Neural cell (in vitro differentiated cells): Measurements from ENCODE around the gene MRPS21. TPM values are rescaled to one million over a fixed set of nuclear protein-coding genes. Genes with fewer than 3 reads are reported as not detected.
"Not testable (repeated sequence)": the region's sequence is repeated elsewhere in the genome, so short reads cannot be mapped to it uniquely, and the experiment has no call there.

ENCODE experiments used
- H2AFZ ChIP-seq: fragments of 200-600, 300-800 bp; sonication (generic), shearing (Covaris generic); 2 replicates; pipeline ENCODE4 v1.6.0; 2014; ENCODE audit warnings: low read depth, mild to moderate bottlenecking, antibody characterized with exemption, low read length, moderate library complexity
- H3F3A ChIP-seq: fragments of 200-600 bp; shearing (Covaris generic); 2 replicates; pipeline ENCODE4 v1.6.1; 2016; ENCODE audit warnings: mild to moderate bottlenecking, moderate library complexity, mixed read lengths, antibody characterized with exemption, low read length; ENCODE audit not compliant: insufficient read depth, poor library complexity, severe bottlenecking
- H3K27ac ChIP-seq: fragments of 200-600, 300-800 bp; sonication (generic), shearing (Covaris generic); 2 replicates; pipeline ENCODE4 v1.5.1; 2014; ENCODE audit warnings: mild to moderate bottlenecking, low read length, moderate library complexity
- H3K27me3 ChIP-seq: fragments of 300-800, 200-600 bp; sonication (generic), shearing (Covaris generic); 2 replicates; pipeline ENCODE4 v1.6.0; 2014; ENCODE audit warnings: mild to moderate bottlenecking, low read depth, low read length, moderate library complexity; ENCODE audit not compliant: insufficient read depth
- H3K36me3 ChIP-seq: fragments of 300-800, 200-600 bp; sonication (generic), shearing (Covaris generic); 2 replicates; pipeline ENCODE4 v1.5.1; 2014; ENCODE audit warnings: mild to moderate bottlenecking, antibody characterized with exemption, low read length, moderate library complexity; ENCODE audit not compliant: insufficient read depth
- H3K4me2 ChIP-seq: fragments of 300-800, 200-600 bp; sonication (generic), shearing (Covaris generic); 2 replicates; pipeline ENCODE4 v1.6.0; 2014; ENCODE audit warnings: mild to moderate bottlenecking, low read length
- H3K4me3 ChIP-seq: fragments of 300-800, 200-600 bp; sonication (generic), shearing (Covaris generic); 2 replicates; pipeline ENCODE4 v1.5.1; 2014; ENCODE audit warnings: mild to moderate bottlenecking, low read length, moderate library complexity
- H3K79me2 ChIP-seq: fragments of 200-600 bp; shearing (Covaris generic); replicated peaks from 2 replicates; pipeline ENCODE4 v1.6.0; 2014; ENCODE audit warnings: mild to moderate bottlenecking, low read length, moderate library complexity; ENCODE audit not compliant: insufficient read depth
- H3K9ac ChIP-seq: fragments of 300-800, 200-600 bp; sonication (generic), shearing (Covaris generic); 2 replicates; pipeline ENCODE4 v1.6.1; 2016; ENCODE audit warnings: mild to moderate bottlenecking, low read length, mixed read lengths
- H3K9me2 ChIP-seq: fragments of 200-600 bp; shearing (Covaris generic); 2 replicates; pipeline ENCODE4 v1.6.1; 2016; ENCODE audit warnings: mild to moderate bottlenecking, low read length, mixed read lengths; ENCODE audit not compliant: insufficient read depth
- H3K9me3 ChIP-seq: fragments of 200-600, 300-800 bp; sonication (generic), shearing (Covaris generic); 2 replicates; pipeline ENCODE4 v1.6.1; 2016; ENCODE audit warnings: mild to moderate bottlenecking, mixed run types, low read length, moderate library complexity, mixed read lengths
- H4K20me1 ChIP-seq: fragments of 200-600 bp; shearing (Covaris generic); 2 replicates; pipeline ENCODE4 v1.6.1; 2016; ENCODE audit warnings: mild to moderate bottlenecking, mixed run types; ENCODE audit not compliant: insufficient read depth
- EP300 ChIP-seq: fragments of 450-650 bp; conservative IDR thresholded peaks from 2 replicates; pipeline ENCODE4 v1.6.1; 2014; ENCODE audit warnings: antibody characterized with exemption, mild to moderate bottlenecking, moderate library complexity; ENCODE audit not compliant: poor library complexity, severe bottlenecking
- EZH2 ChIP-seq: fragments of 200-600, 300-800 bp; shearing (Covaris generic), sonication (generic); IDR thresholded peaks from 2 replicates; pipeline ENCODE4 v1.6.1; 2014; ENCODE audit warnings: antibody characterized with exemption, low read length, borderline replicate concordance, mild to moderate bottlenecking; ENCODE audit not compliant: insufficient read depth, poor library complexity, severe bottlenecking
- MXI1 ChIP-seq: fragments of 450-650 bp; conservative IDR thresholded peaks from 2 replicates; pipeline ENCODE4 v1.6.1; 2014; ENCODE audit warnings: antibody characterized with exemption, mild to moderate bottlenecking; ENCODE audit not compliant: poor library complexity, severe bottlenecking
- POLR2AphosphoS5 ChIP-seq: IDR thresholded peaks from 2 replicates; pipeline ENCODE4 v1.6.1; 2012
- RAD21 ChIP-seq: fragments of 450-650 bp; conservative IDR thresholded peaks from 2 replicates; pipeline ENCODE4 v1.6.1; 2014; ENCODE audit warnings: antibody characterized with exemption, mild to moderate bottlenecking, moderate library complexity
- SMC3 ChIP-seq: fragments of 450-650 bp; conservative IDR thresholded peaks from 2 replicates; pipeline ENCODE4 v1.6.1; 2014; ENCODE audit warnings: antibody characterized with exemption, mild to moderate bottlenecking, moderate library complexity; ENCODE audit not compliant: poor library complexity
- TAF1 ChIP-seq: IDR thresholded peaks from 2 replicates; pipeline ENCODE4 v1.6.1; 2012; ENCODE audit warnings: low read depth
- polyA plus RNA-seq: library from polyadenylated mRNA; depleted of rRNA; stranded (reverse); fragments of >200 nt; gene quantifications from 2 replicates; pipeline ENCODE4 v1.2.3, GENCODE V29; 2014
- TF ChIP-seq, protein P1 (sequence below): fragments of 450-650 bp; IDR thresholded peaks from 2 replicates; pipeline ENCODE4 v1.5.1; 2014; ENCODE audit warnings: antibody characterized with exemption, mild to moderate bottlenecking, moderate library complexity; ENCODE audit not compliant: poor library complexity, severe bottlenecking
- TF ChIP-seq, protein P2 (sequence below): IDR thresholded peaks from 2 replicates; pipeline ENCODE4 v1.6.1; 2012; ENCODE audit warnings: borderline replicate concordance

The MRPS21 gene
- polyA plus RNA-seq, 1 donor from 2014 or later: 170 TPM

DNA sequence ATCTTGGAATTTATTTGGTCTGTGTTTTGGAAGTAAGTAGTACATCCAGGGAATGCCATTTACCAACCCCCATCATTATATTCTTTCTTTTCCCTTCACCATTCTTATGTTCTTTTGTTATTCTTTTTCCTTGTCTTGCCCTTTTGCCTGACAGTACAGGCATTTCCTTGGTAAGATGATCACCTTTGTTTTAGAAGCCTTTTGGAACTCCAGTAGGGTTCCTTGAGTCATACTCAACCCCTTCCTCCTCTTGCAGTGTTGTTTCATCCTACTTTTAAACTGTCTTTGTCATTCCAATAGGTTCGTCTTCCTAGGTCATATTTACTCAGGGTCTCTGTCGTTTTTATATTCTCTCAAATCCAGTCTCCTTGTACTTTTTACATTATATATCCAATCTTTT is 9.2 kb downstream of the MRPS21 start:
- no peaks in the 10 kb centered on the region for H3K36me3 ChIP-seq
- no peak overlapping the region for H3K27ac ChIP-seq

DNA sequence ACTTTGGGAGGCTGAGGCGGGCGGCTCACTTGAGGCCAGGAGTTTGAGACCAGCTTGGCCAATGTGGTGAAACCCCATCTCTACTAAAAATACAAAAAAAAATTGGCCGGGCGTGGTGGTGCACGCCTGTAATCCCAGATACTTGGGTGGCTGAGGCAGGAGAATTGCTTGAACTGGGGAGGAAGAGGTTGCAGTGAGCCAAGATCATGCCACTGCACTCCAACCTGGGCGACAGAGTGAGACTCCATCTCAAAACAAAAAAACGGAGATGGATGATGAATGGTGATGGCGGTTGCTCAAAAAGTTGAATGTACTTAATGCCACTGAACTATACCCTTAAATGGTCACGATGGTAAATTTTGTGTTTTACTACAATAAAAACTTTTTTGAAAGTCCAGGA is 14.9 kb downstream of the MRPS21 start:
- H3K9ac ChIP-seq, H3F3A ChIP-seq, H4K20me1 ChIP-seq, H3K9me3 ChIP-seq, H3K79me2 ChIP-seq, H3K4me3 ChIP-seq, H3K36me3 ChIP-seq, H3K27ac ChIP-seq, H3K27me3 ChIP-seq, H3K4me2 ChIP-seq, H3K9me2 ChIP-seq, H2AFZ ChIP-seq: not testable (repeated sequence)

More for the DNA sequence above, 9.2 kb downstream of the MRPS21 start:
- Histone ChIP-seq H3K4me3 (no peak overlapping the region), H4K20me1 (no peaks in the 10 kb centered on the region), H3K9ac (no peak overlapping the region), H2AFZ (no peak overlapping the region), H3K9me3 (no peaks in the 10 kb centered on the region), H3K27me3 (no peaks in the 10 kb centered on the region), H3K4me2 (no peak overlapping the region), H3K9me2 (no peaks in the 10 kb centered on the region), H3F3A (no peaks in the 10 kb centered on the region), H3K79me2 (no peaks in the 10 kb centered on the region)
- TF ChIP-seq TAF1 (no peak), SMC3 (no peak), POLR2AphosphoS5 (no peak), EZH2 (no peak), MXI1 (no peak), EP300 (no peak), RAD21 (no peak)
- TF ChIP-seq, protein P1, sequence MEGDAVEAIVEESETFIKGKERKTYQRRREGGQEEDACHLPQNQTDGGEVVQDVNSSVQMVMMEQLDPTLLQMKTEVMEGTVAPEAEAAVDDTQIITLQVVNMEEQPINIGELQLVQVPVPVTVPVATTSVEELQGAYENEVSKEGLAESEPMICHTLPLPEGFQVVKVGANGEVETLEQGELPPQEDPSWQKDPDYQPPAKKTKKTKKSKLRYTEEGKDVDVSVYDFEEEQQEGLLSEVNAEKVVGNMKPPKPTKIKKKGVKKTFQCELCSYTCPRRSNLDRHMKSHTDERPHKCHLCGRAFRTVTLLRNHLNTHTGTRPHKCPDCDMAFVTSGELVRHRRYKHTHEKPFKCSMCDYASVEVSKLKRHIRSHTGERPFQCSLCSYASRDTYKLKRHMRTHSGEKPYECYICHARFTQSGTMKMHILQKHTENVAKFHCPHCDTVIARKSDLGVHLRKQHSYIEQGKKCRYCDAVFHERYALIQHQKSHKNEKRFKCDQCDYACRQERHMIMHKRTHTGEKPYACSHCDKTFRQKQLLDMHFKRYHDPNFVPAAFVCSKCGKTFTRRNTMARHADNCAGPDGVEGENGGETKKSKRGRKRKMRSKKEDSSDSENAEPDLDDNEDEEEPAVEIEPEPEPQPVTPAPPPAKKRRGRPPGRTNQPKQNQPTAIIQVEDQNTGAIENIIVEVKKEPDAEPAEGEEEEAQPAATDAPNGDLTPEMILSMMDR: no peak
- TF ChIP-seq, protein P2, sequence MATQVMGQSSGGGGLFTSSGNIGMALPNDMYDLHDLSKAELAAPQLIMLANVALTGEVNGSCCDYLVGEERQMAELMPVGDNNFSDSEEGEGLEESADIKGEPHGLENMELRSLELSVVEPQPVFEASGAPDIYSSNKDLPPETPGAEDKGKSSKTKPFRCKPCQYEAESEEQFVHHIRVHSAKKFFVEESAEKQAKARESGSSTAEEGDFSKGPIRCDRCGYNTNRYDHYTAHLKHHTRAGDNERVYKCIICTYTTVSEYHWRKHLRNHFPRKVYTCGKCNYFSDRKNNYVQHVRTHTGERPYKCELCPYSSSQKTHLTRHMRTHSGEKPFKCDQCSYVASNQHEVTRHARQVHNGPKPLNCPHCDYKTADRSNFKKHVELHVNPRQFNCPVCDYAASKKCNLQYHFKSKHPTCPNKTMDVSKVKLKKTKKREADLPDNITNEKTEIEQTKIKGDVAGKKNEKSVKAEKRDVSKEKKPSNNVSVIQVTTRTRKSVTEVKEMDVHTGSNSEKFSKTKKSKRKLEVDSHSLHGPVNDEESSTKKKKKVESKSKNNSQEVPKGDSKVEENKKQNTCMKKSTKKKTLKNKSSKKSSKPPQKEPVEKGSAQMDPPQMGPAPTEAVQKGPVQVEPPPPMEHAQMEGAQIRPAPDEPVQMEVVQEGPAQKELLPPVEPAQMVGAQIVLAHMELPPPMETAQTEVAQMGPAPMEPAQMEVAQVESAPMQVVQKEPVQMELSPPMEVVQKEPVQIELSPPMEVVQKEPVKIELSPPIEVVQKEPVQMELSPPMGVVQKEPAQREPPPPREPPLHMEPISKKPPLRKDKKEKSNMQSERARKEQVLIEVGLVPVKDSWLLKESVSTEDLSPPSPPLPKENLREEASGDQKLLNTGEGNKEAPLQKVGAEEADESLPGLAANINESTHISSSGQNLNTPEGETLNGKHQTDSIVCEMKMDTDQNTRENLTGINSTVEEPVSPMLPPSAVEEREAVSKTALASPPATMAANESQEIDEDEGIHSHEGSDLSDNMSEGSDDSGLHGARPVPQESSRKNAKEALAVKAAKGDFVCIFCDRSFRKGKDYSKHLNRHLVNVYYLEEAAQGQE: no peak
